ENCODE results near the gene U2AF2. TPM values are rescaled to one million over a fixed set of nuclear protein-coding genes. Genes with fewer than 3 reads are reported as not detected.

Gene U2AF2
- total RNA-seq, 1 experiment from 2014 or later = 343 TPM

GRCh38 chr19:55644191-55644833 is 10.5 kb upstream of the U2AF2 start:
- intact Hi-C loops (cut with micrococcal nuclease) = no loop called here
- peak overlapping the region; percentile 95 for H3K9ac ChIP-seq (ENCODE audit: low read length)
- H3K9me3 ChIP-seq (ENCODE audit: low read length) = no peaks in the 10 kb centered on the region
- no peak overlapping the region for H2AFZ ChIP-seq (ENCODE audit: low read length)
- BruUV-seq (replicated peaks) = no TSS peak
- peak overlapping the region; percentile 96 for H3K4me3 ChIP-seq (ENCODE audit: low read length)
- POLR2A ChIA-PET (ENCODE audit: unreplicated experiment) = no interaction called here
- H4K20me1 ChIP-seq (ENCODE audit: low read length) = 0 out of 2 replicates have a peak, but pooled peaks cover 4% of the 10 kb centered on the region
- H3K4me2 ChIP-seq (ENCODE audit: low read length) = peak overlapping the region; percentile 85
- H3K27me3 ChIP-seq (ENCODE audit: low read length) = no peaks in the 10 kb centered on the region
- peak overlapping the region; percentile 53; the same call in 1 of the 2 replicates for H3K27ac ChIP-seq (ENCODE audit: low read length)
- CTCF ChIA-PET = interaction anchor here (0.5 kb wide), 1 partner anchor 10 kb away, joined by 3 read pairs; no protein-coding TSS in a partner anchor
- peaks cover 64% of the 10 kb centered on the region for H3K79me2 ChIP-seq (ENCODE audit: low read length)
- peaks cover 14% of the 10 kb centered on the region for H3K36me3 ChIP-seq (ENCODE audit: low read depth, low read length)
- TF ChIP-seq CTCF (conservative IDR thresholded peaks at IDR 0.05; ENCODE audit: low read depth, low read length) (no peak), EZH2 (IDR thresholded peaks at IDR 0.05; ENCODE audit: low read length, unreplicated experiment) (no peak), EZH2phosphoT487 (IDR thresholded peaks at IDR 0.05; ENCODE audit: borderline replicate concordance, low read length) (no peak)
- ATAC-seq (no peak), DNase-seq (no peak)
- H3F3A ChIP-seq (ENCODE audit: low read length, unreplicated experiment) = peaks cover 7% of the 10 kb centered on the region
- H3K9me2 ChIP-seq (replicated peaks; ENCODE audit: low read length) = no peaks in the 10 kb centered on the region
- H3K4me1 ChIP-seq (ENCODE audit: insufficient read depth, low read length) = peaks cover 47% of the 10 kb centered on the region

GRCh38 chr19:55644842-55645511 is 9.9 kb upstream of the U2AF2 start:
- no peak overlapping the region for H2AFZ ChIP-seq (ENCODE audit: low read length)
- no peak for ATAC-seq
- TSS peak; percentile 35 for BruUV-seq (replicated peaks)
- no peaks in the 10 kb centered on the region for H3K9me3 ChIP-seq (ENCODE audit: low read length)
- H3K4me2 ChIP-seq (ENCODE audit: low read length) = peak overlapping the region; percentile 85
- peaks cover 45% of the 10 kb centered on the region for H3K4me1 ChIP-seq (ENCODE audit: insufficient read depth, low read length)
- no peak overlapping the region for H3K27ac ChIP-seq (ENCODE audit: low read length)
- peaks cover 58% of the 10 kb centered on the region for H3K79me2 ChIP-seq (ENCODE audit: low read length)
- H3K27me3 ChIP-seq (ENCODE audit: low read length) = no peaks in the 10 kb centered on the region
- no peak for DNase-seq
- H3K9me2 ChIP-seq (replicated peaks; ENCODE audit: low read length) = no peaks in the 10 kb centered on the region
- 0 out of 2 replicates have a peak, but pooled peaks cover 4% of the 10 kb centered on the region for H4K20me1 ChIP-seq (ENCODE audit: low read length)
- H3K36me3 ChIP-seq (ENCODE audit: low read depth, low read length) = peaks cover 14% of the 10 kb centered on the region
- intact Hi-C loops (cut with micrococcal nuclease) = no loop called here
- CTCF ChIA-PET = interaction anchor here (0.5 kb wide), 1 partner anchor 9 kb away, joined by 3 read pairs; no protein-coding TSS in a partner anchor
- peak overlapping the region; percentile 95 for H3K9ac ChIP-seq (ENCODE audit: low read length)
- H3F3A ChIP-seq (ENCODE audit: low read length, unreplicated experiment) = peaks cover 5% of the 10 kb centered on the region
- TF ChIP-seq EZH2 (IDR thresholded peaks at IDR 0.05; ENCODE audit: low read length, unreplicated experiment) = no peak
- TF ChIP-seq CTCF (conservative IDR thresholded peaks at IDR 0.05; ENCODE audit: low read depth, low read length) = no peak
- no peak for TF ChIP-seq EZH2phosphoT487 (IDR thresholded peaks at IDR 0.05; ENCODE audit: borderline replicate concordance, low read length)
- H3K4me3 ChIP-seq (ENCODE audit: low read length) = peak overlapping the region; percentile 96
- POLR2A ChIA-PET (ENCODE audit: unreplicated experiment) = no interaction called here

GRCh38 chr19:55645512-55645881 is 9.3 kb upstream of the U2AF2 start:
- Histone ChIP-seq H3K27ac (ENCODE audit: low read length) (no peak overlapping the region), H3K27me3 (ENCODE audit: low read length) (no peaks in the 10 kb centered on the region), H3K9ac (ENCODE audit: low read length) (peak overlapping the region; percentile 95; the same call in 1 of the 2 replicates), H3K4me3 (ENCODE audit: low read length) (peak overlapping the region; percentile 96), H3K4me2 (ENCODE audit: low read length) (peak overlapping the region; percentile 85), H3K9me2 (replicated peaks; ENCODE audit: low read length) (no peaks in the 10 kb centered on the region), H4K20me1 (ENCODE audit: low read length) (0 out of 2 replicates have a peak, but pooled peaks cover 4% of the 10 kb centered on the region), H3F3A (ENCODE audit: low read length, unreplicated experiment) (peaks cover 5% of the 10 kb centered on the region), H3K4me1 (ENCODE audit: insufficient read depth, low read length) (peaks cover 40% of the 10 kb centered on the region), H2AFZ (ENCODE audit: low read length) (no peak overlapping the region), H3K9me3 (ENCODE audit: low read length) (no peaks in the 10 kb centered on the region), H3K36me3 (ENCODE audit: low read depth, low read length) (peaks cover 14% of the 10 kb centered on the region), H3K79me2 (ENCODE audit: low read length) (peaks cover 58% of the 10 kb centered on the region)
- no TSS peak for BruUV-seq (replicated peaks)
- TF ChIP-seq CTCF (conservative IDR thresholded peaks at IDR 0.05; ENCODE audit: low read depth, low read length) (no peak), EZH2phosphoT487 (IDR thresholded peaks at IDR 0.05; ENCODE audit: borderline replicate concordance, low read length) (no peak), EZH2 (IDR thresholded peaks at IDR 0.05; ENCODE audit: low read length, unreplicated experiment) (no peak)
- ATAC-seq (no peak), DNase-seq (no peak)
- POLR2A ChIA-PET (ENCODE audit: unreplicated experiment) = no interaction called here
- CTCF ChIA-PET = no interaction called here
- intact Hi-C loops (cut with micrococcal nuclease) = no loop called here
